GM23338 (cell line): ENCODE data around the gene COL4A2. TPM values are rescaled to one million over a fixed set of nuclear protein-coding genes. Genes with fewer than 3 reads are reported as not detected.
A peak's percentile ranks its signal among the peaks of the same experiment; 100 is the strongest.

ENCODE experiments used
- ATAC-seq: fragments of 200-7000 bp; cut with Tn5 transposase; 3 replicates; pipeline ENCODE4 v1.9.1; 2020
- DNase-seq: peaks from one replicate; pipeline ENCODE4 v3.0.0-alpha.2; 2015; ENCODE audit warnings: low spot score
- H2AFZ ChIP-seq: fragments of 200-600 bp; sonication (generic); 2 replicates; pipeline ENCODE4 v1.8.0; 2016; ENCODE audit warnings: antibody characterized with exemption, mild to moderate bottlenecking, moderate library complexity
- H3F3A ChIP-seq: fragments of 200-600 bp; sonication (generic); replicated peaks from 2 replicates; pipeline ENCODE4 v1.8.0; 2017; ENCODE audit warnings: antibody characterized with exemption, mixed run types, low read depth
- H3K27ac ChIP-seq: fragments of 200-600 bp; sonication (generic); 2 replicates; pipeline ENCODE4 v1.6.1; 2016; ENCODE audit warnings: low read depth
- H3K27me3 ChIP-seq: fragments of 200-600 bp; sonication (generic); 2 replicates; pipeline ENCODE4 v1.8.0; 2016; ENCODE audit warnings: mild to moderate bottlenecking, mixed run types, moderate library complexity; ENCODE audit not compliant: insufficient read depth
- H3K36me3 ChIP-seq: fragments of 200-600 bp; sonication (generic); 2 replicates; pipeline ENCODE4 v1.8.0; 2016; ENCODE audit warnings: mild to moderate bottlenecking; ENCODE audit not compliant: insufficient read depth
- H3K4me1 ChIP-seq: fragments of 200-600 bp; sonication (generic); 2 replicates; pipeline ENCODE4 v1.8.0; 2016; ENCODE audit warnings: mild to moderate bottlenecking, moderate library complexity; ENCODE audit not compliant: insufficient read depth
- H3K4me2 ChIP-seq: fragments of 200-600 bp; sonication (generic); 2 replicates; pipeline ENCODE4 v1.7.1; 2017; ENCODE audit warnings: mixed run types
- H3K4me3 ChIP-seq: fragments of 200-600 bp; sonication (generic); 2 replicates; pipeline ENCODE4 v1.6.1; 2016; ENCODE audit warnings: mixed run types
- H3K79me2 ChIP-seq: fragments of 200-600 bp; sonication (generic); replicated peaks from 2 replicates; pipeline ENCODE4 v1.8.0; 2017; ENCODE audit warnings: mild to moderate bottlenecking; ENCODE audit not compliant: insufficient read depth
- H3K9me2 ChIP-seq: fragments of 200-600 bp; sonication (generic); 2 replicates; pipeline ENCODE4 v1.8.0; 2017; ENCODE audit not compliant: insufficient read depth
- H4K20me1 ChIP-seq: fragments of 200-600 bp; sonication (generic); replicated peaks from 2 replicates; pipeline ENCODE4 v1.8.0; 2017; ENCODE audit warnings: mild to moderate bottlenecking; ENCODE audit not compliant: insufficient read depth
- H3K27ac Mint-ChIP-seq: 2 replicates; pipeline ENCODE4 v1.8.0; 2020; ENCODE audit warnings: inconsistent platforms, mild to moderate bottlenecking, moderate library complexity, mixed read lengths
- H3K27me3 Mint-ChIP-seq: 3 replicates; pipeline ENCODE4 v1.8.0; 2022; ENCODE audit warnings: low read depth, mild to moderate bottlenecking, moderate library complexity, mixed read lengths, inconsistent platforms; ENCODE audit not compliant: insufficient read depth, poor library complexity
- H3K36me3 Mint-ChIP-seq: 3 replicates; pipeline ENCODE4 v1.8.0; 2021; ENCODE audit warnings: low read depth, mild to moderate bottlenecking, inconsistent platforms, moderate library complexity, mixed read lengths
- H3K4me1 Mint-ChIP-seq: 3 replicates; pipeline ENCODE4 v1.8.0; 2020; ENCODE audit warnings: mild to moderate bottlenecking, inconsistent platforms, mixed read lengths
- H3K4me3 Mint-ChIP-seq: 3 replicates; pipeline ENCODE4 v1.8.0; 2021; ENCODE audit warnings: moderate library complexity, mild to moderate bottlenecking, inconsistent platforms, mixed read lengths
- H3K9me3 Mint-ChIP-seq: 3 replicates; pipeline ENCODE4 v1.8.0; 2020; ENCODE audit warnings: moderate library complexity, mild to moderate bottlenecking, inconsistent platforms, mixed read lengths
- CREB1 ChIP-seq: fragments of 250-450 bp; sonication (Bioruptor Pico); IDR thresholded peaks from 2 replicates; pipeline ENCODE4 v1.5.0; 2020; ENCODE audit warnings: low read depth, mild to moderate bottlenecking, moderate library complexity
- EZH2 ChIP-seq: fragments of 200-600 bp; sonication (generic); IDR thresholded peaks from one replicate; pipeline ENCODE4 v1.8.0; 2017; ENCODE audit warnings: antibody characterized with exemption, mild to moderate bottlenecking, low read depth; ENCODE audit not compliant: unreplicated experiment
- EZH2phosphoT487 ChIP-seq: fragments of 200-600 bp; sonication (generic); IDR thresholded peaks from one replicate; pipeline ENCODE4 v1.8.1; 2018; ENCODE audit warnings: antibody characterized with exemption; ENCODE audit not compliant: unreplicated experiment
- JUNB ChIP-seq: IDR thresholded peaks from one replicate; pipeline ENCODE4 v1.6.1; 2016; ENCODE audit warnings: antibody characterized with exemption; ENCODE audit not compliant: unreplicated experiment
- NANOG ChIP-seq: IDR thresholded peaks from 2 replicates; pipeline ENCODE4 v1.6.1; 2016; ENCODE audit warnings: antibody characterized with exemption, borderline replicate concordance
- POLR2AphosphoS5 ChIP-seq: IDR thresholded peaks from 2 replicates; pipeline ENCODE4 v1.6.1; 2016; ENCODE audit warnings: antibody characterized with exemption, low read depth
- STAT1 ChIP-seq: IDR thresholded peaks from one replicate; pipeline ENCODE4 v1.6.1; 2016; ENCODE audit warnings: antibody characterized with exemption; ENCODE audit not compliant: unreplicated experiment
- ZNF114 ChIP-seq: fragments of 250-450 bp; sonication (Bioruptor Pico); IDR thresholded peaks from 2 replicates; pipeline ENCODE4 v1.5.0; 2020; ENCODE audit warnings: mild to moderate bottlenecking, moderate library complexity
- ZNF331 ChIP-seq: fragments of 250-450 bp; sonication (Bioruptor Pico); IDR thresholded peaks from 2 replicates; pipeline ENCODE4 v1.5.0; 2020; ENCODE audit warnings: low read depth, mild to moderate bottlenecking, moderate library complexity
- polyA plus RNA-seq: library from polyadenylated mRNA; unstranded; fragments of >200 nt; fragmentation: Nextera tagmentation; extraction: Ambion mirVana; gene quantifications from 2 replicates; pipeline ENCODE4 v1.2.1, GENCODE V29; 2016
- total RNA-seq: library from RNA; depleted of rRNA; stranded (reverse); fragments of >200 nt; shearing (Covaris generic); gene quantifications from 2 replicates; pipeline ENCODE4 v1.2.3, GENCODE V29; 2014
- TF ChIP-seq, protein P1 (sequence below): IDR thresholded peaks from one replicate; pipeline ENCODE4 v1.6.1; 2018; ENCODE audit warnings: antibody characterized with exemption; ENCODE audit not compliant: unreplicated experiment
- TF ChIP-seq, protein P2 (sequence below): IDR thresholded peaks from 2 replicates; pipeline ENCODE4 v1.6.1; 2016; ENCODE audit warnings: antibody characterized with exemption
- TF ChIP-seq, protein P3 (sequence below), 2 experiments: fragments of 200-600 bp in 1 of 2; sonication (generic) in 1 of 2; conservative IDR thresholded peaks; 2 replicates each; pipeline versions ENCODE4 v1.5.1 to v1.6.1; 2016 to 2017; ENCODE audit warnings: antibody characterized with exemption in 2 of 2, low read depth in 2 of 2, mild to moderate bottlenecking in 2 of 2, moderate library complexity in 1 of 2

COL4A2 gene
- total and polyA plus RNA-seq, 2 experiments from 2014 or later, result 37.4 to 131 TPM

DNA sequence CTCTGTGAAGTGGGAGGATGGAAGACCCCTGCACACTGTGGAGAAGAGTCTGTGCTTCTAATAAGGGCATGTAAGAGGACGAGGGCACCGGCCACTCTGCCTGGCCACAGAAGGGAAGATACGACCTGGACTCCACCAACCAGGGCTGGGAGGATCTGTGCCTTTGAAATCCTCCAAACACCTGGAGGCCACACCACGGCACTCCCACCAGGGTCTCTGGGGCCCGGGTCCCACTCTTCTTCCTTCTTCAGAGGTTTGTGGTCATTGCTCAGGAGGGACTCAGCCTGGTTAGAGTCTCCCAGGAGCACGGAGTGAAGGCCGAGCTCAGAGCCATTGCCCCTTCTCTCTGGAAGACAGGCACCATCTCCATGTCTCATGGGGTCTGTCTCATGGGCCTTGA, 212.4 kb downstream of the COL4A2 start:
- no peaks in the 10 kb centered on the region for H3F3A ChIP-seq
- Mint-ChIP-seq H3K27me3 (peaks cover 9% of the 10 kb centered on the region), H3K36me3 (no peaks in the 10 kb centered on the region), H3K27ac (peak overlapping the region; percentile 40; the same call in 1 of the 2 replicates), H3K4me1 (peaks cover 10% of the 10 kb centered on the region), H3K9me3 (no peaks in the 10 kb centered on the region), H3K4me3 (no peak overlapping the region)
- no peak overlapping the region for H2AFZ ChIP-seq
- H4K20me1 ChIP-seq, result no peaks in the 10 kb centered on the region
- H3K36me3 ChIP-seq, result no peaks in the 10 kb centered on the region
- no peak overlapping the region for H3K27ac ChIP-seq
- H3K79me2 ChIP-seq, result peaks cover 3% of the 10 kb centered on the region
- no peak for TF ChIP-seq POLR2AphosphoS5
- TF ChIP-seq, protein P1, sequence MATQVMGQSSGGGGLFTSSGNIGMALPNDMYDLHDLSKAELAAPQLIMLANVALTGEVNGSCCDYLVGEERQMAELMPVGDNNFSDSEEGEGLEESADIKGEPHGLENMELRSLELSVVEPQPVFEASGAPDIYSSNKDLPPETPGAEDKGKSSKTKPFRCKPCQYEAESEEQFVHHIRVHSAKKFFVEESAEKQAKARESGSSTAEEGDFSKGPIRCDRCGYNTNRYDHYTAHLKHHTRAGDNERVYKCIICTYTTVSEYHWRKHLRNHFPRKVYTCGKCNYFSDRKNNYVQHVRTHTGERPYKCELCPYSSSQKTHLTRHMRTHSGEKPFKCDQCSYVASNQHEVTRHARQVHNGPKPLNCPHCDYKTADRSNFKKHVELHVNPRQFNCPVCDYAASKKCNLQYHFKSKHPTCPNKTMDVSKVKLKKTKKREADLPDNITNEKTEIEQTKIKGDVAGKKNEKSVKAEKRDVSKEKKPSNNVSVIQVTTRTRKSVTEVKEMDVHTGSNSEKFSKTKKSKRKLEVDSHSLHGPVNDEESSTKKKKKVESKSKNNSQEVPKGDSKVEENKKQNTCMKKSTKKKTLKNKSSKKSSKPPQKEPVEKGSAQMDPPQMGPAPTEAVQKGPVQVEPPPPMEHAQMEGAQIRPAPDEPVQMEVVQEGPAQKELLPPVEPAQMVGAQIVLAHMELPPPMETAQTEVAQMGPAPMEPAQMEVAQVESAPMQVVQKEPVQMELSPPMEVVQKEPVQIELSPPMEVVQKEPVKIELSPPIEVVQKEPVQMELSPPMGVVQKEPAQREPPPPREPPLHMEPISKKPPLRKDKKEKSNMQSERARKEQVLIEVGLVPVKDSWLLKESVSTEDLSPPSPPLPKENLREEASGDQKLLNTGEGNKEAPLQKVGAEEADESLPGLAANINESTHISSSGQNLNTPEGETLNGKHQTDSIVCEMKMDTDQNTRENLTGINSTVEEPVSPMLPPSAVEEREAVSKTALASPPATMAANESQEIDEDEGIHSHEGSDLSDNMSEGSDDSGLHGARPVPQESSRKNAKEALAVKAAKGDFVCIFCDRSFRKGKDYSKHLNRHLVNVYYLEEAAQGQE, result no peak
- no peak for TF ChIP-seq ZNF114 (CRISPR knock-in tag)
- TF ChIP-seq EZH2, result no peak
- TF ChIP-seq STAT1, result no peak
- TF ChIP-seq JUNB, result no peak
- no peak for TF ChIP-seq NANOG
- no peak for TF ChIP-seq CREB1 (CRISPR knock-in tag)
- H3K27me3 ChIP-seq, result no peaks in the 10 kb centered on the region
- H3K9me2 ChIP-seq, result no peaks in the 10 kb centered on the region
- no peak overlapping the region for H3K4me3 ChIP-seq
- no peak overlapping the region for H3K4me2 ChIP-seq
- H3K4me1 ChIP-seq, result no peaks in the 10 kb centered on the region
- no peak for ATAC-seq
- no peak for DNase-seq

DNA sequence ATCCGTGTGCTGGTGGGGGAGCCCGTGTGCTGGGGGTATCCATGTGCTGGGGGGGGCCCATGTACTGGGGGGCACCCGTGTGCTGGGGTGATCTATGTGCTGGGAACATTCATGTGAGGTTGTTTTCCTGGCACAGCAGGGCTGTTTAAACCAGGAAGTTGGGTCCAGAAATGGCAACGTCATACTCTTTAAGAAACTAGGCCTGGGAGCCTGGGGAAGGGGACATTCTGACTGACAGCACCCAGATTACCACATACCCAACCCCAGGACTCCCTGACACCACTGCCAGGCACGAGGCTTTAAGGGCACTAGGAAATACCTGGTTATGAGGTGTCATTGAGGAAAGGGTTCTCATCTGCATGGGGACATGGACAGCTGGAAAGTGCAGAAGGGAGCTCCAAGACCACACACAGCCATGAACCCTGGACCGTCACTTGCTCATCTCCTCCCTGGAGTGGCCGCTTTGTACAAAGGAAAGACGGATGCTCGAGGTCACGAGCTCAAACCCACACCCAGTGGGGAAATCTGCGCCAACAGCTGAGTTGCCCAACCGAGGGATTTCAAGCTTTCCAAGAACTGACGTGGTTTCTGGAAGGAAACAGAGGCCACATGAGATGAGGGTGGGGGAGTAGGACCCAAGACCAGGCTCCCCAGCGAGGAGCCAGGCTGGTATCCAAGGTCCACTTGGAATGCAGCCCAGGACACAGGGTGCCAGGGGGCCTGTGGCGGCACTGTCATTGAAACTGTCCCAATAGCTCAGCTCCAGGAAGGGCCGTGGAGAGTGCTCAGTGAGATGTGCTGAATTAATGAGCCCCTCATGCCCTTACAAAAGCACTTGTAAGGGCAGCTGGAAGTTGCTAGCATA, 213.6 kb downstream of the COL4A2 start:
- Histone ChIP-seq H3K4me1 (no peaks in the 10 kb centered on the region), H3K4me2 (no peak overlapping the region), H3K79me2 (peaks cover 6% of the 10 kb centered on the region), H3K27me3 (no peaks in the 10 kb centered on the region), H3K4me3 (no peak overlapping the region), H3K36me3 (no peaks in the 10 kb centered on the region), H2AFZ (no peak overlapping the region), H3K9me2 (no peaks in the 10 kb centered on the region), H4K20me1 (no peaks in the 10 kb centered on the region), H3F3A (no peaks in the 10 kb centered on the region), H3K27ac (no peak overlapping the region)
- Mint-ChIP-seq H3K36me3 (no peaks in the 10 kb centered on the region), H3K4me1 (peaks cover 13% of the 10 kb centered on the region), H3K27ac (peak overlapping the region; percentile 74), H3K9me3 (no peaks in the 10 kb centered on the region), H3K4me3 (no peak overlapping the region), H3K27me3 (peaks cover 11% of the 10 kb centered on the region)
- no peak for ATAC-seq
- no peak for DNase-seq
- no peak for TF ChIP-seq EZH2phosphoT487
- TF ChIP-seq, protein P2, sequence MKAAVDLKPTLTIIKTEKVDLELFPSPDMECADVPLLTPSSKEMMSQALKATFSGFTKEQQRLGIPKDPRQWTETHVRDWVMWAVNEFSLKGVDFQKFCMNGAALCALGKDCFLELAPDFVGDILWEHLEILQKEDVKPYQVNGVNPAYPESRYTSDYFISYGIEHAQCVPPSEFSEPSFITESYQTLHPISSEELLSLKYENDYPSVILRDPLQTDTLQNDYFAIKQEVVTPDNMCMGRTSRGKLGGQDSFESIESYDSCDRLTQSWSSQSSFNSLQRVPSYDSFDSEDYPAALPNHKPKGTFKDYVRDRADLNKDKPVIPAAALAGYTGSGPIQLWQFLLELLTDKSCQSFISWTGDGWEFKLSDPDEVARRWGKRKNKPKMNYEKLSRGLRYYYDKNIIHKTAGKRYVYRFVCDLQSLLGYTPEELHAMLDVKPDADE, result no peak
- no peak for TF ChIP-seq JUNB
- TF ChIP-seq NANOG, result no peak
- no peak for TF ChIP-seq CREB1 (CRISPR knock-in tag)
- TF ChIP-seq EZH2, result no peak
- TF ChIP-seq, protein P3, sequence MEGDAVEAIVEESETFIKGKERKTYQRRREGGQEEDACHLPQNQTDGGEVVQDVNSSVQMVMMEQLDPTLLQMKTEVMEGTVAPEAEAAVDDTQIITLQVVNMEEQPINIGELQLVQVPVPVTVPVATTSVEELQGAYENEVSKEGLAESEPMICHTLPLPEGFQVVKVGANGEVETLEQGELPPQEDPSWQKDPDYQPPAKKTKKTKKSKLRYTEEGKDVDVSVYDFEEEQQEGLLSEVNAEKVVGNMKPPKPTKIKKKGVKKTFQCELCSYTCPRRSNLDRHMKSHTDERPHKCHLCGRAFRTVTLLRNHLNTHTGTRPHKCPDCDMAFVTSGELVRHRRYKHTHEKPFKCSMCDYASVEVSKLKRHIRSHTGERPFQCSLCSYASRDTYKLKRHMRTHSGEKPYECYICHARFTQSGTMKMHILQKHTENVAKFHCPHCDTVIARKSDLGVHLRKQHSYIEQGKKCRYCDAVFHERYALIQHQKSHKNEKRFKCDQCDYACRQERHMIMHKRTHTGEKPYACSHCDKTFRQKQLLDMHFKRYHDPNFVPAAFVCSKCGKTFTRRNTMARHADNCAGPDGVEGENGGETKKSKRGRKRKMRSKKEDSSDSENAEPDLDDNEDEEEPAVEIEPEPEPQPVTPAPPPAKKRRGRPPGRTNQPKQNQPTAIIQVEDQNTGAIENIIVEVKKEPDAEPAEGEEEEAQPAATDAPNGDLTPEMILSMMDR (conservative IDR thresholded peaks at IDR 0.05; ENCODE audit: low read depth in 2 of 2), result no peak
- TF ChIP-seq POLR2AphosphoS5, result no peak
- TF ChIP-seq ZNF331 (CRISPR knock-in tag), result no peak
